Loucy (cell line): ENCODE results near the gene TMEM245.

Experiments used
- H2AFZ ChIP-seq: fragments of 200-600 bp; sonication (generic); 2 replicates; pipeline ENCODE4 v1.6.0; 2016; ENCODE audit warnings: antibody characterized with exemption, mild to moderate bottlenecking, low read length, moderate library complexity
- H3F3A ChIP-seq: fragments of 200-600 bp; 2 replicates; pipeline ENCODE4 v1.6.0; 2016; ENCODE audit warnings: antibody characterized with exemption, low read depth, mild to moderate bottlenecking
- H3K27me3 ChIP-seq: fragments of 200-600 bp; sonication (generic); 2 replicates; pipeline ENCODE4 v1.6.1; 2014; ENCODE audit warnings: low read length, mild to moderate bottlenecking; ENCODE audit not compliant: insufficient read depth, poor library complexity, severe bottlenecking
- H3K36me3 ChIP-seq: fragments of 200-600 bp; sonication (generic); 2 replicates; pipeline ENCODE4 v1.6.1; 2016; ENCODE audit warnings: low read length; ENCODE audit not compliant: insufficient read depth
- H3K4me1 ChIP-seq: fragments of 200-600 bp; sonication (generic); 2 replicates; pipeline ENCODE4 v1.5.1; 2014; ENCODE audit warnings: low read length, mild to moderate bottlenecking; ENCODE audit not compliant: insufficient read depth, poor library complexity, severe bottlenecking
- H3K4me2 ChIP-seq: fragments of 200-600 bp; sonication (generic); 2 replicates; pipeline ENCODE4 v1.6.0; 2014; ENCODE audit warnings: antibody characterized with exemption, low read length, low read depth, mild to moderate bottlenecking; ENCODE audit not compliant: poor library complexity, severe bottlenecking
- H3K4me3 ChIP-seq: fragments of 200-600 bp; sonication (generic); 2 replicates; pipeline ENCODE4 v1.5.1; 2014; ENCODE audit warnings: low read length, mild to moderate bottlenecking, mixed read lengths; ENCODE audit not compliant: poor library complexity, severe bottlenecking
- H3K79me2 ChIP-seq: fragments of 200-600 bp; sonication (generic); 2 replicates; pipeline ENCODE4 v1.6.1; 2014; ENCODE audit warnings: low read length; ENCODE audit not compliant: insufficient read depth
- H3K9ac ChIP-seq: fragments of 200-600 bp; sonication (generic); 2 replicates; pipeline ENCODE4 v1.6.0; 2014; ENCODE audit warnings: mild to moderate bottlenecking, low read depth, low read length, moderate library complexity; ENCODE audit not compliant: poor library complexity, severe bottlenecking
- H3K9me2 ChIP-seq: fragments of 200-600 bp; sonication (generic); replicated peaks from 2 replicates; pipeline ENCODE4 v1.6.1; 2016; ENCODE audit warnings: low read depth, low read length, mixed read lengths
- H3K9me3 ChIP-seq: fragments of 200-600 bp; sonication (generic); 2 replicates; pipeline ENCODE4 v1.6.1; 2014; ENCODE audit warnings: mild to moderate bottlenecking, antibody characterized with exemption, low read length, low read depth; ENCODE audit not compliant: insufficient read depth
- H4K20me1 ChIP-seq: fragments of 200-600 bp; sonication (generic); 2 replicates; pipeline ENCODE4 v1.6.0; 2014; ENCODE audit warnings: antibody characterized with exemption, low read length, mild to moderate bottlenecking; ENCODE audit not compliant: insufficient read depth, poor library complexity, severe bottlenecking
- CTCF ChIP-seq: fragments of 200-600 bp; sonication (generic); conservative IDR thresholded peaks from 2 replicates; pipeline ENCODE4 v1.5.1; 2014; ENCODE audit warnings: mild to moderate bottlenecking, antibody characterized with exemption, low read length
- EZH2phosphoT487 ChIP-seq: fragments of 200-600 bp; IDR thresholded peaks from 2 replicates; pipeline ENCODE4 v1.6.1; 2018; ENCODE audit warnings: antibody characterized with exemption, mild to moderate bottlenecking, moderate library complexity, borderline replicate concordance

Gene TMEM245

GRCh38 chr9:109159583-109159982 is 39.8 kb upstream of the TMEM245 start:
- Histone ChIP-seq H4K20me1 (no peaks in the 10 kb centered on the region), H3K79me2 (no peaks in the 10 kb centered on the region), H3K9me2 (no peaks in the 10 kb centered on the region), H2AFZ (no peak overlapping the region), H3K4me2 (no peak overlapping the region), H3K36me3 (no peaks in the 10 kb centered on the region), H3K4me1 (no peaks in the 10 kb centered on the region), H3K4me3 (no peak overlapping the region), H3K9me3 (no peaks in the 10 kb centered on the region), H3F3A (no peaks in the 10 kb centered on the region), H3K27me3 (no peaks in the 10 kb centered on the region), H3K9ac (no peak overlapping the region)
- no peak for TF ChIP-seq CTCF
- no peak for TF ChIP-seq EZH2phosphoT487

- no peaks in the 10 kb centered on the region for H3F3A ChIP-seq
- no peaks in the 10 kb centered on the region for H3K9me2 ChIP-seq
- H3K9ac ChIP-seq = no peak overlapping the region
- H3K4me1 ChIP-seq = no peaks in the 10 kb centered on the region
- H3K4me3 ChIP-seq = no peak overlapping the region
- H3K27me3 ChIP-seq = no peaks in the 10 kb centered on the region
- TF ChIP-seq CTCF (no peak), EZH2phosphoT487 (no peak)
- H3K9me3 ChIP-seq = no peaks in the 10 kb centered on the region
- no peak overlapping the region for H2AFZ ChIP-seq
- H4K20me1 ChIP-seq = no peaks in the 10 kb centered on the region
- H3K79me2 ChIP-seq = no peaks in the 10 kb centered on the region
- H3K4me2 ChIP-seq = no peak overlapping the region
- H3K36me3 ChIP-seq = no peaks in the 10 kb centered on the region
Observed at GRCh38 chr9:109158651-109159050, 38.9 kb upstream of the TMEM245 start.

- Histone ChIP-seq H4K20me1 (no peaks in the 10 kb centered on the region), H3K4me1 (no peaks in the 10 kb centered on the region), H3K36me3 (no peaks in the 10 kb centered on the region), H3K4me2 (no peak overlapping the region), H3K79me2 (no peaks in the 10 kb centered on the region), H3K4me3 (no peak overlapping the region), H3F3A (no peaks in the 10 kb centered on the region), H3K27me3 (no peaks in the 10 kb centered on the region), H2AFZ (no peak overlapping the region), H3K9me2 (no peaks in the 10 kb centered on the region), H3K9ac (no peak overlapping the region), H3K9me3 (peaks cover 6% of the 10 kb centered on the region; the same call in 1 of the 2 replicates)
- TF ChIP-seq EZH2phosphoT487 (no peak), CTCF (no peak)
Observed at GRCh38 chr9:109156708-109157107, 37.0 kb upstream of the TMEM245 start.
